DND-41 (cell line): Measurements from ENCODE around the gene AGPAT1.

Experiments used
- ATAC-seq: fragments of 200-7000 bp; cut with Tn5 transposase; 3 replicates; pipeline ENCODE4 v1.9.1; 2021; ENCODE audit warnings: low read depth; ENCODE audit not compliant: insufficient read depth
- DNase-seq: peaks from one replicate; pipeline ENCODE4 v3.0.0-alpha.2; 2020
- H2AFZ ChIP-seq: 2 replicates; pipeline ENCODE4 v1.6.0; 2012; ENCODE audit warnings: low read depth, low read length
- H3K27ac ChIP-seq: 2 replicates; pipeline ENCODE4 v1.5.1; 2012; ENCODE audit warnings: low read length, inconsistent platforms
- H3K27me3 ChIP-seq: fragments of 200-600 bp; sonication (generic); 2 replicates; pipeline ENCODE4 v1.6.0; 2012; ENCODE audit warnings: low read length, mild to moderate bottlenecking, inconsistent platforms; ENCODE audit not compliant: insufficient read depth, poor library complexity
- H3K36me3 ChIP-seq: 2 replicates; pipeline ENCODE4 v1.5.1; 2012; ENCODE audit warnings: low read length, inconsistent platforms; ENCODE audit not compliant: insufficient read depth
- H3K4me1 ChIP-seq: 2 replicates; pipeline ENCODE4 v1.5.1; 2012; ENCODE audit warnings: mild to moderate bottlenecking, low read length; ENCODE audit not compliant: insufficient read depth
- H3K4me2 ChIP-seq: 2 replicates; pipeline ENCODE4 v1.6.0; 2012; ENCODE audit warnings: mild to moderate bottlenecking, moderate library complexity, low read length, inconsistent platforms; ENCODE audit not compliant: insufficient read depth
- H3K4me3 ChIP-seq, 2 experiments: fragments of 200-600 bp in 1 of 2; shearing (Covaris generic) in 1 of 2; 2 replicates each; pipeline ENCODE4 v1.5.1; 2012 to 2016; ENCODE audit warnings: inconsistent platforms in 2 of 2, low read length in 2 of 2, mild to moderate bottlenecking in 2 of 2, low read depth in 1 of 2, moderate library complexity in 1 of 2
- H3K79me2 ChIP-seq: 2 replicates; pipeline ENCODE4 v1.6.0; 2012; ENCODE audit warnings: low read length, inconsistent platforms; ENCODE audit not compliant: insufficient read depth
- H3K9ac ChIP-seq: 2 replicates; pipeline ENCODE4 v1.6.0; 2012; ENCODE audit warnings: low read depth, mild to moderate bottlenecking, inconsistent platforms, low read length, moderate library complexity
- H3K9me3 ChIP-seq: 2 replicates; pipeline ENCODE4 v1.5.1; 2012; ENCODE audit warnings: low read length, moderate library complexity, mild to moderate bottlenecking, inconsistent platforms; ENCODE audit not compliant: insufficient read depth, severe bottlenecking
- H4K20me1 ChIP-seq: 2 replicates; pipeline ENCODE4 v1.6.0; 2012; ENCODE audit warnings: low read length; ENCODE audit not compliant: insufficient read depth
- EZH2 ChIP-seq: IDR thresholded peaks from 3 replicates; pipeline ENCODE4 v1.6.1; 2012; ENCODE audit warnings: borderline replicate concordance, low read depth, mild to moderate bottlenecking, moderate library complexity, low read length, inconsistent platforms; ENCODE audit not compliant: severe bottlenecking
- TF ChIP-seq, protein P1 (sequence below): IDR thresholded peaks from 2 replicates; pipeline ENCODE4 v1.5.1; 2012; ENCODE audit warnings: borderline replicate concordance, low read length, moderate library complexity, mild to moderate bottlenecking; ENCODE audit not compliant: poor library complexity, severe bottlenecking; ENCODE audit errors: extremely low read depth

The AGPAT1 gene

DNA sequence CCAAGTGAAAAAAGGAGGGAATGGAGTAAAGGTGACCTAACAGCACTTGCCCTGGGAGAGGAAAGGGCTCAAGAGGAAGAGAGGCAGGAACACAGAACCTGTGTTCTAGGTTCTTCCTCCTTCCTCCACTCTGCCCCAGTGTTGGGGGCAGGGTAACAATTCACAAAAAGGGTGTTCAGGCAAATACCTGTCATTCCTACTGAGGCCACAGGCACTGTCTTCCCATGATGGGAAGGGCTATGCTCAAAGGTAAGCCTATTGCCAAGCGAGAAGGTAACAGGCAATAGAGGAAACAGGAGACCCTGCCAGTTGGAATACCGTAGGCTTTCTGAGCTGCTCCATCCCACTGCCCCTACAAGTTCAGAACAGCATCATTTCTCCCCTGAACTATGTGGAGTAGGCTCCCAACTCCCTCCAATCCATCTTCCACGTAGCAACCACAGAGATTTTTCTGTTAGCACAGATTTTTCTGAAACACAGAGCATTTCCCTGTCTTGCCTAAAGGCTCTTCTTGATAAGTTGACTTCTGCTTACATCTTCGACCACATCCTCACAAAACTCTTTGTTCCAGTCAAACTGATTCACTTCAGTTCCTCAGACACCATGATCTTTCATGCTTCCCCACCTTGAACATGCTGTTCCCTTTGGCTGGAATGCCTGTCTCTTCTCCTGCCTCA, 2.7 kb downstream of the AGPAT1 start:
- DNase-seq (no peak), ATAC-seq (no peak)
- H2AFZ ChIP-seq = no peak overlapping the region
- no peak for TF ChIP-seq EZH2
- TF ChIP-seq, protein P1, sequence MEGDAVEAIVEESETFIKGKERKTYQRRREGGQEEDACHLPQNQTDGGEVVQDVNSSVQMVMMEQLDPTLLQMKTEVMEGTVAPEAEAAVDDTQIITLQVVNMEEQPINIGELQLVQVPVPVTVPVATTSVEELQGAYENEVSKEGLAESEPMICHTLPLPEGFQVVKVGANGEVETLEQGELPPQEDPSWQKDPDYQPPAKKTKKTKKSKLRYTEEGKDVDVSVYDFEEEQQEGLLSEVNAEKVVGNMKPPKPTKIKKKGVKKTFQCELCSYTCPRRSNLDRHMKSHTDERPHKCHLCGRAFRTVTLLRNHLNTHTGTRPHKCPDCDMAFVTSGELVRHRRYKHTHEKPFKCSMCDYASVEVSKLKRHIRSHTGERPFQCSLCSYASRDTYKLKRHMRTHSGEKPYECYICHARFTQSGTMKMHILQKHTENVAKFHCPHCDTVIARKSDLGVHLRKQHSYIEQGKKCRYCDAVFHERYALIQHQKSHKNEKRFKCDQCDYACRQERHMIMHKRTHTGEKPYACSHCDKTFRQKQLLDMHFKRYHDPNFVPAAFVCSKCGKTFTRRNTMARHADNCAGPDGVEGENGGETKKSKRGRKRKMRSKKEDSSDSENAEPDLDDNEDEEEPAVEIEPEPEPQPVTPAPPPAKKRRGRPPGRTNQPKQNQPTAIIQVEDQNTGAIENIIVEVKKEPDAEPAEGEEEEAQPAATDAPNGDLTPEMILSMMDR = no peak
- no peak overlapping the region for H3K9ac ChIP-seq
- H3K27ac ChIP-seq = no peak overlapping the region
- H3K27me3 ChIP-seq = no peaks in the 10 kb centered on the region
- H3K4me1 ChIP-seq = peaks cover 33% of the 10 kb centered on the region
- H3K4me2 ChIP-seq = no peak overlapping the region
- H4K20me1 ChIP-seq = no peaks in the 10 kb centered on the region
- peaks cover 30% of the 10 kb centered on the region for H3K79me2 ChIP-seq
- peaks cover 32% of the 10 kb centered on the region for H3K36me3 ChIP-seq
- no peaks in the 10 kb centered on the region for H3K9me3 ChIP-seq
- no peak overlapping the region for H3K4me3 ChIP-seq

DNA sequence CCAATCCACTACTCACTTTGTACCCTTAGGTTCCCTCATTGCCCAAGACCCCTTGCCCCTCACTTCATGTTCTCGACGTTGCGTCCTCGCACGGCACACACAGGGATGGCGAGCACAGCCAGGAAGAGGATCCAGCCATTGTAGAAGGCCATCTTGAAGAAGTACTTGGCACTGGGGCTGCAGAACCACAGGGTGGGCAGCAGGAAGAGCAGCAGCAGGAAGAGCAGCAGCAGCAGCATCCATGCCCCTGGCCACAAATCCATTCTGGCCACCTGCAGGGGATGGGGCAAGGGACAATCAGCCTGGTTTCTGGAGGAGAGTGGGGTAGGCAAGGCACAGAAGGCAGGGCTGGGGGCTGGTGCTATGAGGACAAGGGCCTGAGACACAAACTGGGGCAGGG, 4.7 kb downstream of the AGPAT1 start:
- H3K9ac ChIP-seq = no peak overlapping the region
- no peak overlapping the region for H2AFZ ChIP-seq
- no peak for DNase-seq
- H3K4me3 ChIP-seq = no peak overlapping the region
- ATAC-seq = no peak
- no peaks in the 10 kb centered on the region for H3K9me3 ChIP-seq
- peaks cover 18% of the 10 kb centered on the region for H3K4me1 ChIP-seq
- TF ChIP-seq EZH2 = no peak
- TF ChIP-seq, protein P1 = no peak
- no peaks in the 10 kb centered on the region for H3K27me3 ChIP-seq
- peaks cover 22% of the 10 kb centered on the region for H3K79me2 ChIP-seq
- H3K36me3 ChIP-seq = peaks cover 50% of the 10 kb centered on the region
- H3K27ac ChIP-seq = no peak overlapping the region
- no peak overlapping the region for H3K4me2 ChIP-seq
- no peaks in the 10 kb centered on the region for H4K20me1 ChIP-seq

DNA sequence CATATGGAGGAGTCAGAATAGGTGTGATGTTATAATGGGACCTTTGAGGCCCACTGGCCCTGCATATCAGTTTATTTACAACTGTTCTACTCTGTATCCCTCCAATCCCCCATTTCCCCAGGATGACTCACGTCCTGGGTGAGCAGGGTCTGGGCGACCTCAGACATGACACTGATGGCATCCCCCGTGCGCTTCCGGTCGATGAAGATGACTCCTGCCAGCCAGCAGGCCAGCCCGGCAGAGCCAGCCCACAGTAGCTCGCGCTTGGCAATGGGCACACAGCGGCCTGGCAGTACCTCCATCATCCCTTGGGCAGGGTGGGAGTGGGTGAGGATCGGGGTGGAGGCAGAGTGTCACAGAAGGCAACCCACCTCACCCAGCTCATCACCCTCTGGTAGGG, 5.6 kb downstream of the AGPAT1 start:
- no peak overlapping the region for H3K4me2 ChIP-seq
- DNase-seq = no peak
- no peak overlapping the region for H2AFZ ChIP-seq
- H3K79me2 ChIP-seq = peaks cover 16% of the 10 kb centered on the region
- H3K27ac ChIP-seq = no peak overlapping the region
- H3K4me1 ChIP-seq = peaks cover 13% of the 10 kb centered on the region
- TF ChIP-seq EZH2 = no peak
- TF ChIP-seq, protein P1 = no peak
- no peak overlapping the region for H3K4me3 ChIP-seq
- no peak overlapping the region for H3K9ac ChIP-seq
- no peaks in the 10 kb centered on the region for H3K27me3 ChIP-seq
- peaks cover 57% of the 10 kb centered on the region for H3K36me3 ChIP-seq
- ATAC-seq = no peak
- H4K20me1 ChIP-seq = no peaks in the 10 kb centered on the region
- H3K9me3 ChIP-seq = no peaks in the 10 kb centered on the region
